HFFc6 (cell line): ENCODE results near the gene TRNP1. TPM values are rescaled to one million over a fixed set of nuclear protein-coding genes. Genes with fewer than 3 reads are reported as not detected.
"Not testable (repeated sequence)": the region's sequence is repeated elsewhere in the genome, so short reads cannot be mapped to it uniquely, and the experiment has no call there.

Experiments
- DNase-seq: peaks from one replicate; pipeline ENCODE4 v3.0.0-alpha.2; 2018
- H3K27ac Mint-ChIP-seq: 2 replicates; pipeline ENCODE4 v1.8.0; 2020; ENCODE audit warnings: mild to moderate bottlenecking, mixed read lengths
- H3K27me3 Mint-ChIP-seq: 2 replicates; pipeline ENCODE4 v1.8.0; 2021; ENCODE audit warnings: mild to moderate bottlenecking, moderate library complexity, mixed read lengths; ENCODE audit not compliant: insufficient read depth
- H3K36me3 Mint-ChIP-seq: 2 replicates; pipeline ENCODE4 v1.8.0; 2021; ENCODE audit warnings: low read depth, mixed read lengths
- H3K4me1 Mint-ChIP-seq: 2 replicates; pipeline ENCODE4 v1.8.0; 2020; ENCODE audit warnings: low read depth, mixed read lengths
- H3K4me3 Mint-ChIP-seq: 2 replicates; pipeline ENCODE4 v1.8.0; 2020; ENCODE audit warnings: mild to moderate bottlenecking, moderate library complexity, mixed read lengths
- H3K9me3 Mint-ChIP-seq: 2 replicates; pipeline ENCODE4 v1.8.0; 2020; ENCODE audit warnings: mild to moderate bottlenecking, mixed read lengths
- CTCF ChIP-seq: fragments of 200-600 bp; sonication (generic); IDR thresholded peaks from 2 replicates; pipeline ENCODE4 v1.5.0; 2021; ENCODE audit warnings: antibody characterized with exemption, mild to moderate bottlenecking
- total RNA-seq, 6 experiments: library from RNA; stranded (reverse); fragmentation: NEBNext Ultra II Directional; extraction: Animal tissue kit (Norgen Biotek cat#: 25700); gene quantifications; 2 replicates in 1 of 6; 3 replicates in 5 of 6; pipeline ENCODE4 v1.2.3, GENCODE V29; 2021

The TRNP1 gene
- total RNA-seq, 6 experiments from 2014 or later = 203 to 241 (median 217) TPM

GRCh38 chr1:26983863-26984262, 9.6 kb upstream of the TRNP1 start:
- H3K4me1 Mint-ChIP-seq = peaks cover 20% of the 10 kb centered on the region
- peaks cover 4% of the 10 kb centered on the region; the same call in 1 of the 2 replicates for H3K27me3 Mint-ChIP-seq
- no peak overlapping the region for H3K4me3 Mint-ChIP-seq
- no peak for TF ChIP-seq CTCF
- no peak overlapping the region for H3K27ac Mint-ChIP-seq
- H3K9me3 Mint-ChIP-seq = no peaks in the 10 kb centered on the region
- DNase-seq = no peak
- H3K36me3 Mint-ChIP-seq = no peaks in the 10 kb centered on the region

DNA sequence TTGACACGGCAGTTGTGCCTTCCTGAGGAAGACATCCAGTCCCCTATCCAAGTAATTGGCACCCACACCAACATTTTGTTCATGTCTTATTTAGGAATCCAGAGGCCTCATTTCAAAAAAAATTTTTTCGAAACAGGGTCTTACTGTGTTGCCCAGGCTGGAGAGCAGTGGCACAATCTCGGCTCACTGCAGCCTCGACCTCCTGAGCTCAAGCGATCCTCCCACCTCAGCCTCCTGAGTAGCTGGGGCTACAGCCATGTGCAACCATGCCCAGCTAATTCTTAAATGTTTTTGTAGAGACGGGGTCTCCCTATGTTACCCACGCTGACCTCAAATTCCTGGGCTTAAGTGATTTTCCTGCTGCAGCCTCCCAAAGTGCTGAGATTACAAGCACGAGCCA, 9.2 kb upstream of the TRNP1 start:
- TF ChIP-seq CTCF = no peak
- DNase-seq = no peak
- H3K36me3 Mint-ChIP-seq = no peaks in the 10 kb centered on the region
- H3K27ac Mint-ChIP-seq = no peak overlapping the region
- H3K27me3 Mint-ChIP-seq = peaks cover 4% of the 10 kb centered on the region; the same call in 1 of the 2 replicates
- H3K9me3 Mint-ChIP-seq = no peaks in the 10 kb centered on the region
- no peak overlapping the region for H3K4me3 Mint-ChIP-seq
- peaks cover 20% of the 10 kb centered on the region for H3K4me1 Mint-ChIP-seq

DNA sequence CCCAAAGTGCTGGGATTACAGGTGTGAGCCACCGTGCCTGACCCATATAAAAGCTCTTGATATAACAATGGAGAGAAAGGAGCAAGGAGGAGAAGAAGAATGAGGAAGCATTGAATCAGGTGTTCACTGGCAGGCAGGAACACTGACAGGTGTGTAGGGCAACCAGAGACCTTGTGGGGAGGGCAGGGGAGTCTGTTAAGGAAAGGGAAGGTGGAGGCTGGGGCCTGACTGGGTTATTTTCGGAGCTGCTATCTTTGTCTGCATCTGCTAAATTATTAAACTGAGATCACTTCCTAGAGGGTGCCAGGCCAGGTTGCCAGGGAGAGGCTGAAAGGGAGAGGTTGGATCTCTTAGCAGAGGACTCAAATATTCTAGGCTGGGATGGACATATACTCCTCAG, 6.8 kb upstream of the TRNP1 start:
- Mint-ChIP-seq H3K27ac (no peak overlapping the region), H3K4me1 (peaks cover 36% of the 10 kb centered on the region), H3K27me3 (peaks cover 4% of the 10 kb centered on the region), H3K9me3 (no peaks in the 10 kb centered on the region), H3K4me3 (no peak overlapping the region), H3K36me3 (no peaks in the 10 kb centered on the region)
- no peak for TF ChIP-seq CTCF
- DNase-seq = no peak

GRCh38 chr1:26989403-26990109, 3.9 kb upstream of the TRNP1 start:
- not testable (repeated sequence) for H3K36me3 Mint-ChIP-seq, H3K27me3 Mint-ChIP-seq, H3K4me3 Mint-ChIP-seq, DNase-seq, H3K9me3 Mint-ChIP-seq
- peaks cover 37% of the 10 kb centered on the region for H3K4me1 Mint-ChIP-seq
- peak overlapping the region; percentile 24; the same call in 1 of the 2 replicates for H3K27ac Mint-ChIP-seq

DNA sequence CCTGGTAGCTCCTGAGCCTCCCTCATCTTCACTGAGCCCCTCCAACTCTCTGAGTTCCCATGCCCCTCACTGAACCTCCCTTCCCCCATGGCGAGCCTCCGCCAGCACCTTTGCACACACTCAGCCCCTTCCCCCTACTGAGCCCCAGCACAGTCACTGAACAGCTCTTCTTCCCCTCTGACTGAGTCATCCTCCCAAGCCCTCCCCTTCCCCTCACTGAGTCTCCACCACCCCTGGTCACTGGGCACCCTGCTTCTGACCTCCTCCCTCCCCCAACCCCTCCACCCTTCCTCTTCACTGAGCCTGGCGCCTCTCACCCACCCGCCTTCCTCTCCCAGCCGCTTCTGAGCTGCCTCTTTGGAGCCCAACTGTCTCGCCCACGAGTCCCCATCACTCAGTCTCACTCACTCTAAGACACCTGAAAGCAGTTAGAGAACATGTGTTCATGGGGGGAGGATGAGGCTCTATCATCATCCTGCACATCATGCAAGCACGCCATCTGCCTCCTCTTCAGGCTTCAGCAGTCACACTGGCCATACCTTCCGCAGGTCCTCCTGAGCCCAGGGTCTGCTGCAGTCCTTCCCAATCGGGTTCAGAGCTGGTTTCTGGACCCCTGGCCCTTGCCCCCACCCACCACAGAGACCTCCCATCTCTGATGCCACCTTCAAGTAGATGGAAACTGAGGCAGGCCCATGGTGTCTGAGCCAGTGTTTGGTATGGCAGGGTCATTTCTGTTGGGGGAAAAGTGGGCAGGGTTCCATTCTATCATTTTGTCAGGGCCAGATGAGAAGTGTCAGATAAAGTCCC, 2.0 kb upstream of the TRNP1 start:
- Mint-ChIP-seq H3K9me3 (no peaks in the 10 kb centered on the region), H3K4me1 (peaks cover 49% of the 10 kb centered on the region), H3K36me3 (peaks cover 20% of the 10 kb centered on the region), H3K27ac (peak overlapping the region; percentile 91), H3K4me3 (peak overlapping the region; percentile 74), H3K27me3 (peaks cover 1% of the 10 kb centered on the region)
- DNase-seq = peak; percentile 75
- no peak; the same call in 1 of the 2 replicates for TF ChIP-seq CTCF
